Measurements from ENCODE around the gene RABGGTA.

DNA sequence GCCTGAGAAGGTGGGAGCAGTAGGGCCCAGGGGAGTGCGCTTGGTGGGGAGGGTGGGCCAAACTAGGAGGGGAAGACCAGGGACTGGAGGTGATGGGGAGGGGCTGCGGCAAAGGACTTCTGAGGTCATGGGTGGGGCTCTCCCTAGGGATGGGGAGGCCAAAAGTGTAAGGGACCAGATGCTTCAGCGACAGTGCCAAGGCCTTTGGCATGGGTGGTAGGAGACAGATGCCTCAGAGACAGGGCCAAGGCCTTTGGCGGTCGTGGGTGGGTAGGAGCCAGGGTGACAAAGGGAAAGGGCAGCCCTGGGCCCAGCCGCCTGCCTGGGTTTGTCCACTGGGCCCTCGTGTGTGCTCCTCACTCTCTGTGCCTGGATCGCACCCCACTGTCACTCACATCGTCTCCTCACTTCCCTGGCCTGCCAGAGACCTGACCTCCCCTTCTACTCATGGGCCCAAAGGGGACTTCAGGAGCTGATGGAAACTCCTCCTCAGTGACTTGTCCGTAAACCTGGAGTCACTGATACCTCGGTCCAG, 13.2 kb upstream of the RABGGTA start:
- TF ChIP-seq, protein P1, sequence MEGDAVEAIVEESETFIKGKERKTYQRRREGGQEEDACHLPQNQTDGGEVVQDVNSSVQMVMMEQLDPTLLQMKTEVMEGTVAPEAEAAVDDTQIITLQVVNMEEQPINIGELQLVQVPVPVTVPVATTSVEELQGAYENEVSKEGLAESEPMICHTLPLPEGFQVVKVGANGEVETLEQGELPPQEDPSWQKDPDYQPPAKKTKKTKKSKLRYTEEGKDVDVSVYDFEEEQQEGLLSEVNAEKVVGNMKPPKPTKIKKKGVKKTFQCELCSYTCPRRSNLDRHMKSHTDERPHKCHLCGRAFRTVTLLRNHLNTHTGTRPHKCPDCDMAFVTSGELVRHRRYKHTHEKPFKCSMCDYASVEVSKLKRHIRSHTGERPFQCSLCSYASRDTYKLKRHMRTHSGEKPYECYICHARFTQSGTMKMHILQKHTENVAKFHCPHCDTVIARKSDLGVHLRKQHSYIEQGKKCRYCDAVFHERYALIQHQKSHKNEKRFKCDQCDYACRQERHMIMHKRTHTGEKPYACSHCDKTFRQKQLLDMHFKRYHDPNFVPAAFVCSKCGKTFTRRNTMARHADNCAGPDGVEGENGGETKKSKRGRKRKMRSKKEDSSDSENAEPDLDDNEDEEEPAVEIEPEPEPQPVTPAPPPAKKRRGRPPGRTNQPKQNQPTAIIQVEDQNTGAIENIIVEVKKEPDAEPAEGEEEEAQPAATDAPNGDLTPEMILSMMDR (IDR thresholded peaks at IDR 0.05) = no peak
- no peak for TF ChIP-seq POLR2A (IDR thresholded peaks at IDR 0.05)

Measured in right lobe of liver (tissue), 4 donors.